Gastroesophageal sphincter (tissue), 4 donors: ENCODE results near the gene CADM2. TPM values are rescaled to one million over a fixed set of nuclear protein-coding genes. Genes with fewer than 3 reads are reported as not detected.

Source experiments
- ATAC-seq: fragments of 150-250 bp; one replicate; pipeline ENCODE4 v1.9.1; 2016; ENCODE audit warnings: mild to moderate bottlenecking, moderate library complexity
- H3K27ac ChIP-seq, 4 donors: fragments of 200-600 bp; sonication (generic) in 3 of 4; 1 replicate in 3 of 4; 2 replicates in 1 of 4; pipeline ENCODE4 v1.5.1; 2016 to 2019
- H3K27me3 ChIP-seq: fragments of 200-600 bp; sonication (generic); one replicate; pipeline ENCODE4 v1.5.1; 2019
- H3K36me3 ChIP-seq, 2 donors: fragments of 200-600 bp; sonication (generic); one replicate each; pipeline ENCODE4 v1.5.1; 2019; ENCODE audit warnings: control low read depth in 1 of 2
- H3K4me1 ChIP-seq, 3 donors: fragments of 200-600 bp; sonication (generic); 1 replicate in 2 of 3; 2 replicates in 1 of 3; pipeline ENCODE4 v1.5.1; 2016 to 2019; ENCODE audit warnings: control low read depth in 2 of 3
- H3K4me3 ChIP-seq, 2 donors: fragments of 200-600 bp; sonication (generic); one replicate each; pipeline ENCODE4 v1.5.1; 2019; ENCODE audit warnings: mild to moderate bottlenecking in 1 of 2, moderate library complexity in 1 of 2
- H3K9me3 ChIP-seq, 3 donors: fragments of 200-600 bp; sonication (generic); one replicate each; pipeline ENCODE4 v1.5.1; 2017 to 2019; ENCODE audit warnings: control low read depth in 2 of 3
- CTCF ChIP-seq, 4 experiments: fragments of 200-600 bp in 2 of 4; fragments of 450-650 bp in 2 of 4; sonication (generic) in 1 of 4; IDR thresholded peaks; one replicate each; pipeline ENCODE4 v1.5.1; 2017 to 2019; ENCODE audit warnings: antibody characterized with exemption in 4 of 4, mild to moderate bottlenecking in 2 of 4, moderate library complexity in 2 of 4
- EP300 ChIP-seq: sonication (generic); formaldehyde crosslinking; IDR thresholded peaks from one replicate; pipeline ENCODE4 v1.6.1; 2017; ENCODE audit warnings: antibody characterized with exemption, mild to moderate bottlenecking
- POLR2A ChIP-seq, 2 donors: fragments of 450-650 bp; IDR thresholded peaks; one replicate each; pipeline ENCODE4 v1.6.1; 2017; ENCODE audit warnings: antibody characterized with exemption in 2 of 2, mild to moderate bottlenecking in 2 of 2, moderate library complexity in 1 of 2
- POLR2AphosphoS5 ChIP-seq: sonication (generic); formaldehyde crosslinking; IDR thresholded peaks from one replicate; pipeline ENCODE4 v1.6.1; 2017; ENCODE audit warnings: antibody characterized with exemption
- WGBS, 2 donors: methylation state at CpG; one replicate each; pipeline ENCODE4 v1.1.5; 2018; ENCODE audit warnings: low coverage in 1 of 2; 5-methylcytosine and 5-hydroxymethylcytosine counted together
- small RNA-seq, 4 donors: library from RNA; depleted of rRNA; stranded (forward); fragments of <200 nt; gene quantifications; one replicate each; pipeline ENCODE3, GENCODE V24; 2016
- total RNA-seq, 4 donors: library from RNA; depleted of rRNA; stranded (reverse); fragments of >200 nt; gene quantifications; one replicate each; pipeline ENCODE4 v1.1.0, GENCODE V29; 2016

CADM2 gene
- total RNA-seq, 4 donors from 2014 or later = 8.2 to 10.1 (median 9.4) TPM

GRCh38 chr3:86073799-86074198 lies 1115.0 kb downstream of the CADM2 start:
- no peaks in the 10 kb centered on the region for H3K36me3 ChIP-seq
- no peaks in the 10 kb centered on the region for H3K4me1 ChIP-seq
- no peak for TF ChIP-seq POLR2AphosphoS5
- H3K4me3 ChIP-seq = no peak overlapping the region
- H3K9me3 ChIP-seq = no peaks in the 10 kb centered on the region
- ATAC-seq = no peak
- H3K27me3 ChIP-seq = no peaks in the 10 kb centered on the region
- H3K27ac ChIP-seq = no peak overlapping the region
- WGBS, 2 donors = 76 to 84% methylated on average over 2 of the region's 2 CpGs

- no peak overlapping the region for H3K4me3 ChIP-seq
- no peak for ATAC-seq
- H3K36me3 ChIP-seq = no peaks in the 10 kb centered on the region
- no peak overlapping the region for H3K27ac ChIP-seq
- H3K9me3 ChIP-seq = no peaks in the 10 kb centered on the region
- H3K27me3 ChIP-seq = no peaks in the 10 kb centered on the region
- H3K4me1 ChIP-seq = no peaks in the 10 kb centered on the region
- TF ChIP-seq EP300 (no peak), POLR2AphosphoS5 (no peak), CTCF (IDR thresholded peaks at IDR 0.05) (no peak), POLR2A (IDR thresholded peaks at IDR 0.05) (no peak)
- 81 to 85% methylated on average over 6 of the region's 6 CpGs for WGBS, 2 donors
Observed at GRCh38 chr3:86087160-86087871, 1128.5 kb downstream of the CADM2 start.

GRCh38 chr3:86104154-86104553 lies 1145.4 kb downstream of the CADM2 start:
- Histone ChIP-seq H3K4me3 (no peak overlapping the region), H3K36me3 (no peaks in the 10 kb centered on the region), H3K27me3 (no peaks in the 10 kb centered on the region), H3K9me3 (no peaks in the 10 kb centered on the region), H3K27ac (no peak overlapping the region), H3K4me1 (no peaks in the 10 kb centered on the region)
- 18 to 50% methylated on average over 1 of the region's 1 CpG for WGBS, 2 donors
- TF ChIP-seq POLR2A (IDR thresholded peaks at IDR 0.05) (no peak), POLR2AphosphoS5 (no peak), CTCF (IDR thresholded peaks at IDR 0.05) (no peak), EP300 (no peak)
- no peak for ATAC-seq

- Histone ChIP-seq H3K9me3 (peaks cover 0 to 4% (median 0%) of the 10 kb centered on the region in 3 donors), H3K4me1 (no peaks in the 10 kb centered on the region), H3K27ac (no peak overlapping the region), H3K36me3 (no peaks in the 10 kb centered on the region), H3K27me3 (no peaks in the 10 kb centered on the region), H3K4me3 (no peak overlapping the region)
- ATAC-seq = no peak
- WGBS, 2 donors = 44 to 74% methylated on average over 2 of the region's 2 CpGs
- no peak for TF ChIP-seq POLR2A (IDR thresholded peaks at IDR 0.05)
- TF ChIP-seq EP300 = no peak
- no peak for TF ChIP-seq POLR2AphosphoS5
- no peak for TF ChIP-seq CTCF (IDR thresholded peaks at IDR 0.05)
Observed at GRCh38 chr3:86109434-86109833, 1150.6 kb downstream of the CADM2 start.

Small RNAs within 50 kb of the gene (small RNA-seq; reads per million reads assigned to genes)
- gene MIR5688 = 0 reads per million in 4 donors
